C4-2B (cell line): Measurements from ENCODE around the gene TULP4.

Experiments used
- ZFX ChIP-seq: fragments of 450-650 bp; IDR thresholded peaks from 2 replicates; pipeline ENCODE4 v1.6.1; 2017
- TF ChIP-seq, protein P1 (sequence below): fragments of 450-650 bp; conservative IDR thresholded peaks from 2 replicates; pipeline ENCODE4 v1.5.1; 2017; ENCODE audit warnings: mild to moderate bottlenecking

DNA sequence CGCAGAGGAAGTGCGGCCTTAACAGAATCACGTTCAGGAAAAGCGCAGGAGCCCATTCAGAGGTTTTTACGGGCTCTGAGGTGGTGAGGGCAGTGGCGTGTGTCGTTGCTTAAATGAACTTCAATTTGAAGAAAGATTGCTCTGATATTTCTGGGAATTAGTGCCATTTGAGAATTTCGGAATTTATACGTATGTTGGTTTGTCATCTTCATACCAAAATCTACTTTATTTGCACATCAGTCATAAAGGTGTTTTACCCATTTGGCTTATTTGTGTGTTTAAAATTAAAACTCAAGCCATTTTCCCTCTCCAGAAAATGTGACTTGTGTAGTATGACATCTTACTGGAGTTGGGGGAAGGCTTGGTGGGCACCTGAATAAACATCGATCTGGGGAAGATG, 48.1 kb upstream of the TULP4 start:
- TF ChIP-seq, protein P1, sequence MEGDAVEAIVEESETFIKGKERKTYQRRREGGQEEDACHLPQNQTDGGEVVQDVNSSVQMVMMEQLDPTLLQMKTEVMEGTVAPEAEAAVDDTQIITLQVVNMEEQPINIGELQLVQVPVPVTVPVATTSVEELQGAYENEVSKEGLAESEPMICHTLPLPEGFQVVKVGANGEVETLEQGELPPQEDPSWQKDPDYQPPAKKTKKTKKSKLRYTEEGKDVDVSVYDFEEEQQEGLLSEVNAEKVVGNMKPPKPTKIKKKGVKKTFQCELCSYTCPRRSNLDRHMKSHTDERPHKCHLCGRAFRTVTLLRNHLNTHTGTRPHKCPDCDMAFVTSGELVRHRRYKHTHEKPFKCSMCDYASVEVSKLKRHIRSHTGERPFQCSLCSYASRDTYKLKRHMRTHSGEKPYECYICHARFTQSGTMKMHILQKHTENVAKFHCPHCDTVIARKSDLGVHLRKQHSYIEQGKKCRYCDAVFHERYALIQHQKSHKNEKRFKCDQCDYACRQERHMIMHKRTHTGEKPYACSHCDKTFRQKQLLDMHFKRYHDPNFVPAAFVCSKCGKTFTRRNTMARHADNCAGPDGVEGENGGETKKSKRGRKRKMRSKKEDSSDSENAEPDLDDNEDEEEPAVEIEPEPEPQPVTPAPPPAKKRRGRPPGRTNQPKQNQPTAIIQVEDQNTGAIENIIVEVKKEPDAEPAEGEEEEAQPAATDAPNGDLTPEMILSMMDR = no peak
- TF ChIP-seq ZFX = no peak
